Astrocyte (in vitro differentiated cells and primary cell): ENCODE measurements around the gene EXD2. TPM values are rescaled to one million over a fixed set of nuclear protein-coding genes. Genes with fewer than 3 reads are reported as not detected.

Experiments
- DNase-seq: peaks from one replicate; pipeline ENCODE4 v3.0.0-alpha.2; 2010; ENCODE audit warnings: low read depth
- FAIRE-seq: peaks from 2 replicates; lab custom pipeline; 2011; peaks lifted over from hg19 to GRCh38; lab: Jason Lieb, UNC
- H2AFZ ChIP-seq: 2 replicates; pipeline ENCODE4 v1.6.0; 2012; ENCODE audit warnings: low read depth, low read length, inconsistent platforms
- H3K27ac ChIP-seq: 2 replicates; pipeline ENCODE4 v1.5.1; 2011; ENCODE audit warnings: low read depth, low read length, inconsistent platforms
- H3K27me3 ChIP-seq: 2 replicates; pipeline ENCODE4 v1.6.0; 2011; ENCODE audit warnings: low read length, inconsistent platforms; ENCODE audit not compliant: insufficient read depth
- H3K36me3 ChIP-seq: 2 replicates; pipeline ENCODE4 v1.5.1; 2011; ENCODE audit warnings: low read length, inconsistent platforms; ENCODE audit not compliant: insufficient read depth
- H3K4me1 ChIP-seq: 2 replicates; pipeline ENCODE4 v1.5.1; 2011; ENCODE audit warnings: low read length, inconsistent platforms; ENCODE audit not compliant: insufficient read depth
- H3K4me2 ChIP-seq: 2 replicates; pipeline ENCODE4 v1.6.0; 2012; ENCODE audit warnings: low read length, inconsistent platforms
- H3K4me3 ChIP-seq: 2 replicates; pipeline ENCODE4 v1.5.1; 2011; ENCODE audit warnings: low read depth, mild to moderate bottlenecking, low read length, inconsistent platforms; ENCODE audit not compliant: insufficient read depth
- H3K79me2 ChIP-seq: 2 replicates; pipeline ENCODE4 v1.6.0; 2012; ENCODE audit warnings: mild to moderate bottlenecking, low read length, inconsistent platforms; ENCODE audit not compliant: insufficient read depth
- H3K9ac ChIP-seq: 2 replicates; pipeline ENCODE4 v1.6.0; 2012; ENCODE audit warnings: mild to moderate bottlenecking, low read length, inconsistent platforms
- H3K9me3 ChIP-seq: 2 replicates; pipeline ENCODE4 v1.5.1; 2012; ENCODE audit warnings: low read depth, mild to moderate bottlenecking, low read length, inconsistent platforms; ENCODE audit not compliant: insufficient read depth
- H4K20me1 ChIP-seq: 2 replicates; pipeline ENCODE4 v1.6.0; 2012; ENCODE audit warnings: low read length, inconsistent platforms; ENCODE audit not compliant: insufficient read depth
- H3K27ac Mint-ChIP-seq: one replicate; pipeline ENCODE4 v1.8.0; 2021; ENCODE audit warnings: mild to moderate bottlenecking, mixed read lengths; ENCODE audit not compliant: unreplicated experiment
- H3K27me3 Mint-ChIP-seq: one replicate; pipeline ENCODE4 v1.8.0; 2021; ENCODE audit warnings: low read depth, mixed read lengths; ENCODE audit not compliant: unreplicated experiment
- H3K36me3 Mint-ChIP-seq: one replicate; pipeline ENCODE4 v1.8.0; 2021; ENCODE audit warnings: low read depth, mixed read lengths; ENCODE audit not compliant: unreplicated experiment
- H3K4me1 Mint-ChIP-seq: one replicate; pipeline ENCODE4 v1.8.0; 2021; ENCODE audit warnings: low read depth, mixed read lengths; ENCODE audit not compliant: unreplicated experiment
- H3K4me3 Mint-ChIP-seq: one replicate; pipeline ENCODE4 v1.8.0; 2021; ENCODE audit warnings: mild to moderate bottlenecking, moderate library complexity, mixed read lengths; ENCODE audit not compliant: unreplicated experiment
- H3K9me3 Mint-ChIP-seq: one replicate; pipeline ENCODE4 v1.8.0; 2021; ENCODE audit warnings: mild to moderate bottlenecking, mixed read lengths; ENCODE audit not compliant: unreplicated experiment
- CTCF ChIP-seq: IDR thresholded peaks from 2 replicates; pipeline ENCODE4 v1.5.1; 2011; ENCODE audit warnings: low read depth, mild to moderate bottlenecking, inconsistent platforms, low read length, moderate library complexity; ENCODE audit not compliant: insufficient read depth
- EZH2 ChIP-seq: IDR thresholded peaks from 2 replicates; pipeline ENCODE4 v1.6.1; 2012; ENCODE audit warnings: mild to moderate bottlenecking, low read length, inconsistent platforms; ENCODE audit not compliant: insufficient read depth
- total RNA-seq: library from RNA; stranded (reverse); gene quantifications from 2 replicates; pipeline ENCODE4 v1.2.1, GENCODE V29; 2021

EXD2 gene
- total RNA-seq, 1 donor from 2014 or later, result 30.7 TPM

DNA sequence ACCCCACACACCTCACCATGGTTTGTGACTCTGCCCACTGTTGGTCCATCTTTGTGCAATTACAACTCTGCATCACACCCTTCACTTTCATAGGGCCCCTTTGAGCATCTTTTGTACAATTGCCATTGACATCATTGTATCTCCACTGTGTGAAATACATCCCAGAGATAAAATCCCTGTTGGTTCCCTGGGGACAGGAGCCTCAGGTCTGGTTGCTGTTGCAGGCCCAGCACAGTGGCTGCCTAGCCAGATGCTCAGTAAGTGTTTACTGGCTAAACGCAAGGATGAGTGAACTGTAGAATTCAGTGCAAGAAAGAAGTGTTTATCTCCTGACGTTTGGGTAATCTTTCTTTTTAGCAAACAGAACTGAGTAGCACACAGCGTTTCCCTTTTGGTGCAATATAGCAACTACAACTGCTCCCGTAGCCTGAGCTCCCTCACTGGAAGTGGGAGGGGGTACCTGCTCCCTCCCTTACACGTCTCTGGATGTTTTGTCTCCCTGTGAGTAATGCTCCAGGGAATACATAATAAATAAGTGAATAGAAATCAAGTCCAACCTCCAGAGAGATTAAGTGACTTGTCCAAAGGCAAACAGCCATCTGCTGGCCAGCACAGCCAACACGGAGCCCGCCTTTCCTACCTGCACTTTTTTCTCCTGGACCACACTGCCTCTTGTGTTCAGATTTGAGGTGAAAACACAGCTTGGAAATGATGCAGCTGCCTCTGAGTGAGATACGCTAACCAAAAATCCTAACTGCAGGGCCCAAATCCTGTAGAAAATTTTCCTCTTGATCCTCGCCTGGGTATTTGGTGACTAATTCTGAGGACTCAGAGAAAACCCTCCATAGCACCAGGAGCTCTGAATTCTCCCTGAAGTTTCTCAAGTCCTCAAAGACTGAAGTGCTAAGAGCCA lies 96.1 kb downstream of the EXD2 start:
- Histone ChIP-seq H3K9ac (no peak overlapping the region), H3K36me3 (no peaks in the 10 kb centered on the region), H3K27ac (no peak overlapping the region), H3K9me3 (no peaks in the 10 kb centered on the region), H3K4me2 (no peak overlapping the region), H3K79me2 (no peaks in the 10 kb centered on the region), H3K27me3 (peaks cover 2% of the 10 kb centered on the region), H3K4me3 (no peak overlapping the region), H4K20me1 (no peaks in the 10 kb centered on the region), H3K4me1 (peaks cover 6% of the 10 kb centered on the region), H2AFZ (no peak overlapping the region)
- Mint-ChIP-seq H3K36me3 (no peaks in the 10 kb centered on the region), H3K4me1 (peaks cover 6% of the 10 kb centered on the region), H3K27ac (no peak overlapping the region), H3K9me3 (no peaks in the 10 kb centered on the region), H3K27me3 (peaks cover 26% of the 10 kb centered on the region), H3K4me3 (no peak overlapping the region)
- peak; percentile 31 for DNase-seq
- peak; percentile 13 for FAIRE-seq
- TF ChIP-seq CTCF (no peak), EZH2 (no peak)

DNA sequence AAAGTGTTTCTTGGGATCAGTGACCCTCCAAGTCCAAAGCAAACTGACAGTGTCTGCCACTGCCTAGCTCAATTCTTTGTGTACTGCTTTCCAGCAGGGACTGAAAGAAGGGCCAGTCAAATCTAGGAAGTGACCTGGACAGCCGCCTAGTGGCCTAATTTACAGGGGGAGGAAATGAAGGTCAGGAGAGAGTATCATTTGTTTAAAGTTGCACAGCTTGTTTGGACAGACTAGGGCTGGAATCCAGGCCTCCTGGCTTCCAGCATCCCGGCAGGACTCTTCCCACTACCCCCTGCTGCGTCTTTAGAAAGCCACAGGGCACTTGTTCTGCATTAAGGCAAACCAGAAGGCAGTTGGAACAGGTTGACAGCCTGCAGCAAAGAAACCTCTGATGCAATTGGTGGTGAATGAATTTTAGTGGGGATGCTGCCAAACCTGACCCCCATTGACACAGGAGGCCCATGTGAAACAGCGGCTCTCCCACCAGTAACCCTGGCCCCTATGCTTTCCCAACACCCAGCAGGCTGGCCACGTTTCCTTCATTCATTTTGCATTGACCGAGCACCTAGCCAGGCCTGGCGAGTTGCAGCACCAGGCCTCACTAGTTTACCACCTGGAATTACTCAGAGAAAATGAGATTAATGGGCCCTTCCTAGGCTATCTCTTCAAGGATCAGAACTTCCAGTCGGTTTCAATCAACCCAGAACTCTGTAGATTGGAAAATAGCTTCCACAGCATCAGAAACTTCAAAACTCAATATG lies 96.9 kb downstream of the EXD2 start:
- no peak overlapping the region for H3K4me2 ChIP-seq
- Mint-ChIP-seq H3K4me1 (peaks cover 6% of the 10 kb centered on the region), H3K27me3 (peaks cover 24% of the 10 kb centered on the region), H3K36me3 (no peaks in the 10 kb centered on the region), H3K4me3 (no peak overlapping the region), H3K9me3 (no peaks in the 10 kb centered on the region), H3K27ac (no peak overlapping the region)
- H3K9me3 ChIP-seq, result no peaks in the 10 kb centered on the region
- no peak overlapping the region for H3K27ac ChIP-seq
- no peaks in the 10 kb centered on the region for H4K20me1 ChIP-seq
- peak; percentile 27 for TF ChIP-seq CTCF
- TF ChIP-seq EZH2, result no peak
- H3K4me1 ChIP-seq, result peaks cover 6% of the 10 kb centered on the region
- no peaks in the 10 kb centered on the region for H3K79me2 ChIP-seq
- peaks cover 2% of the 10 kb centered on the region for H3K27me3 ChIP-seq
- H3K4me3 ChIP-seq, result no peak overlapping the region
- no peak overlapping the region for H2AFZ ChIP-seq
- no peaks in the 10 kb centered on the region for H3K36me3 ChIP-seq
- no peak for FAIRE-seq
- no peak overlapping the region for H3K9ac ChIP-seq
- DNase-seq, result peak; percentile 67
